GM18517 (cell line): ENCODE measurements around the gene IL22RA2.
"Not testable (repeated sequence)": the region's sequence is repeated elsewhere in the genome, so short reads cannot be mapped to it uniquely, and the experiment has no call there.

ENCODE experiments used
- ATAC-seq: cut with Tn5 transposase; IDR thresholded peaks from one replicate; pipeline ENCODE4 v1.9.1; 2021; ENCODE audit warnings: mild to moderate bottlenecking, moderate library complexity; ENCODE audit not compliant: unreplicated experiment

The IL22RA2 gene, protein sequence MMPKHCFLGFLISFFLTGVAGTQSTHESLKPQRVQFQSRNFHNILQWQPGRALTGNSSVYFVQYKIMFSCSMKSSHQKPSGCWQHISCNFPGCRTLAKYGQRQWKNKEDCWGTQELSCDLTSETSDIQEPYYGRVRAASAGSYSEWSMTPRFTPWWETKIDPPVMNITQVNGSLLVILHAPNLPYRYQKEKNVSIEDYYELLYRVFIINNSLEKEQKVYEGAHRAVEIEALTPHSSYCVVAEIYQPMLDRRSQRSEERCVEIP

DNA sequence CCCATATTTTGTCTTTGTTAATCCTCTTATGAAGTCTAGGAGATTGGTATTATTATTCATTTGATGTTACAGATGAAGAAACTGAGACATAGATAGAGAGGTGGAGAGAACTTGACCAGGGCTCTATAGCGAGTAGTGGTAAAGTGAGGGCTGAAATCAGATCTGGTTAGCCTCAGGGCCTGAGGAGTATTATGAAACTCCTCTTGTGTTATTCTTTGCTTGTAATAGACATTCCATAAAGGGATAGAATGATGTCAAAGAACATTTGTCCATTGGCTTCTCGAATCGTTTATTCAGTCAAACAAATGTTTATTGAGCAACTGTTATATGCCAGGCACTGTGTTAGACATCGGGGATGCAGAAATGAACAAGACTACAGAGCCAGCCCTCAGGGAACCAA lies at the start of gene IL22RA2:
TSS of gene IL22RA2 (minus strand) at position 144 of the 400 bp plus-strand sequence. CDS start 11,895 bp downstream, outside the sequence.
- no peak for ATAC-seq

DNA sequence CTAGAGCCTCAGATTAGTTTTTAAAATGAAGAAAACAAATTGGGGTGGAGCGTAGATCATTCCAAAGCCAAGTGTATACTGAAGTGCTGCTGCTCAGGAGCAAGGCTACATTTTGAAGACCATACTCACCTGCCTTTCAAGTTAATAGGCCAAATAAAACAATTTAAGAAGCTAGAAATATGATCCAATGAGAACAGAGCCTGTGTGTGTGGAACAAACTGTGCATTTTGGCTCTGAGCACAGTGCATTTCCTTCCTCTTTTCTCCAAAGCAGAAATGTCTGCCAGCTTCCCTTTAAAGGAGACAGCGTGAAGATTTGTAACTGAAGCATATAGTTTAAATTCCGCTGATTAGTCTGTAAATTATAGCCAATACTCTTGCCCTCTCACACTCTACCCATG lies 48.9 kb upstream of the IL22RA2 start:
- no peak for ATAC-seq

DNA sequence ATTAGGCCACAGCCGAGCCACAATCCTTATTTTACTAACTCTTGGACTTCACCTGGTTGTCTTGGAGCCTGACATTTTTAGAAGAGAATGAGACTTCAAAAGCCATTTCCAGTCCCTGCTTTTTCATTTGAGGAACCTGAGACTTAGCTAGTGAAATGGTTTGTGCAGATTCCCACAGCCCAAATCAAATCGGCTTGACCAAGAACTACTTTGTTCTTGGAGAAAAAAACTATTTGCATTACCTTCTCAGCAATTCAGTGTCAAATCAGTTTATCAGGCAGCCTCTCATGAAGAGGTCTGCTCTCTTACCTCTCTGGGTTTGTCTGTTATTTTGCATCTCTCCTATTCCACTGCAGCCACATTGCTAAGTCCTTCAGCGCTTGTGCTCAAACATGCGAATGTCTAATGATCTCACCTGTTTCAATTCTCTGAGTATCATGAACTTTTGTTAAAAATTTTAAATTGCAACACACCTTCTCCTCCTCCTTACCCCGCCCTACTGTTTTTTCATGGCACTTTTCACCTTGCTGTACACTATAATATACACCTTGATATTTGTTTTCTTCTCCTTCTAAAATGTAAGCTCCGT lies 46.3 kb upstream of the IL22RA2 start:
- no peak for ATAC-seq

DNA sequence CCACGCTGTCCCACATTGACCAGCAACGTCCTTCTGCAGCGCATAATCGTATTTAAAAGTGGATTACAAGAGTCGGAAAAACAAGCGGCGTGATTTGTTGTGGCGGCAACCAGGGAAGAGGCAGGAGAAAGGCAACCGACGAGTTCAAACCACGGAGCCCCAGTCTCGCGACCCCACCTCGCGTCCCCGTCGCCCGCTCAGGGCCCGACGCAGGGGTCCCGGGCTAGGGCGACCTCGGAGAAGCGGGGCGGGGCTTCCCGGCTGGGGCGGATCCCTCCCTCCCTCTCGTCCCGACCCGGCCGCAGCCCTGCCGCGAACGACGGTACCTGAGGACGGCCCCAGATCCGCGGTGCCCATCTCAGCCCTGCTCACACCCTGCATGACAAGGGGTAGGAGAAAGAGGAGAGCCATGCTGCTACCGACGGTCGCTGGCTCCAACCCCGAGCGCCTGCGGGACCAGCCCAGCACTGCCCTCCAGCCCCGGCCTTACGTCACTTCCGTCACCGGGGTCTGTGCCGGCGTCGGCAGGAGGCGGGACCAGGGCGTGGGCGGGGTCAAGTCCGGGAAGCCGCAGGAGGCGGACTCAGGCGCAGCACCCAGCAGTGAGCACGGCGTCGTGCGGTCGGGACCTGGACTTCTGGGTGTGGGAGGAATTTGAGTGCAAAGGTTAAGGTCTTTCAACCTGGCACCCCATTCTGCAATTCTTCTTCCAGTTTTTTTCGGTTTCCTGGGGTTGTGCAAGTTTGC lies 45.6 kb upstream of the IL22RA2 start, which contains the start of gene IFNGR1:
TSS of gene IFNGR1 (minus strand) at position 469 of the 747 bp plus-strand sequence. CDS start at position 411, 58 bp downstream.
- ATAC-seq, result peak; percentile 87

DNA sequence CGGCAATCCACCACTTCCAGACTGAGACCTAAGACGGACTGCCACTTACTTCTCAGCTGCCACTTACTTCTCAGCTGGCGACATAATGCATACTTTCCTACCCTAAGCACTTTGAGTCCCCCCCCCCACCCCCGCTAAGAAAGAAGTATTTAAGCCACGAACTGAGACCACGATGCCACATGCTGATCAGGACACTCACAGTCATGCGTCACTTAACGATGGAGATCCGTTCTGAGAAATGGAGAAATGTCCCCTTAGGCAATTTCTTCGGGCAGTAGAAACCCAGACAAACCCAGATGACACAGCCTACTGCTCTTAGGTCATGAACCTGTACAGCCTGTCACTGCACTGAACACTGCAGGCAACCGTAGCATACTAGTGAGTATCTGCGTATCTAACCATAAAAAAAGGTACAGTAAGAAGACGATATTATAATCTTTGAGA lies 45.1 kb upstream of the IL22RA2 start:
- peak; percentile 48 for ATAC-seq

DNA sequence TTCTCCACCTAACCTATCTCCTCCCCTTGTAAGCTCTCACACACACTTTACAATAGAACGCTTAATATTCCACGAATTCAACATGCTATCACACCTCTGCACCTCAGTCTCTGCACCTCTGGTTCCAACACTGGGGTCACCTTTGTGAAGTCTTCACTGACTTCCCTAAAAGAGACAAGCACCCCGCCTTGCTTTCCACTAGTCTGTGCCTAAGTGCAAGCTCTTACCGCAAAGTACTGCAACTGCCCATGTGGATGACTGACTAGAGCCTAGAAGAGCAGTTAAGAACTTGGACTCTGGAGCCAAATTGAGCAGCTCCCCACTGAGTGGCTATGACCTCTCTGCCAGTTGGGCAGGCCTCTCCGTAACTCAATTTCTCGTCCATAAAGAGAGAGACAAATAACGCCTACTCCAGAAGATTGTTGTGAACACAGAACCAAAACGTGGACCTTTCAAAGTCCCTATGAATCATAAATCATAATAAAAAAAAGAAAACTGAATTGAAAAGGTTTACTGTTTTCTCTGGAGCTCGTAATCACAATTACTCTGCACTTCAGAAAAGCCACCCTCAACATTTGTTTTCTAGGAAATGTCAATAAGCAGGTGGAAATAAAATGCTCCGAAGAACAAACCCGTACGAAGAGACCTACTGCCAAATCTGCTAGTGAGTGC lies 44.5 kb upstream of the IL22RA2 start:
- ATAC-seq, result no peak

DNA sequence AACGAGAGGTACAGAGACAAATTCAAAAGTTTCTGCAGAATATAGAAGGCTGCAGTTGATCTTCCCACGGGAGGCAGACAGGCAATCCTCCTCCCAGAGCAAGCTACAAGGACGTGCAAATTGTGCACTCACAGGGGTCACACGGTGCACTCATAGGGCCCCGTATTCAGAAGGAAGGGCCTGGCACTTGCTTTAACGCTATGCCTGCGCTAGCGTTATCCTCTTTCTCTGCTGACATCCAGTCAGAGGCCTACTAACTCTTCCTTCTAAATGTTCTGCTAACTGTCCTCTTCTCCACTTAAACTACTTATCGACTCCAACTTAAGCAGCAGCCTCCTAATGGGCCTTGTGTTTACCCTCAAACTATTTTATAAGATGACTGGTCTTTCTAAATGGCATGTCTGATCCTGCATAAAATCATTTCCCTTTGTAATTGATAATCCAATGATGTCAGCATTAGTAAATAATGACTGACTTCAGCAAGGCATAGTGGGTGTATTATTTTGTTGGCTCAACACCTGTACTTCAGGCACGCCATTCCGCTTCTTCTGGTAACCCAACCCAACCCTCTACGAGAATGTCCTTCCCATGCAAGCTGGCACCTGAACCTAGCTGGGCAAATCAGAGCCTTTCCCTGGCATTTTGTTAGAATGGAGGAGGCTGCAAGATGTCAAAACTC lies 43.6 kb upstream of the IL22RA2 start:
- ATAC-seq, result no peak

DNA sequence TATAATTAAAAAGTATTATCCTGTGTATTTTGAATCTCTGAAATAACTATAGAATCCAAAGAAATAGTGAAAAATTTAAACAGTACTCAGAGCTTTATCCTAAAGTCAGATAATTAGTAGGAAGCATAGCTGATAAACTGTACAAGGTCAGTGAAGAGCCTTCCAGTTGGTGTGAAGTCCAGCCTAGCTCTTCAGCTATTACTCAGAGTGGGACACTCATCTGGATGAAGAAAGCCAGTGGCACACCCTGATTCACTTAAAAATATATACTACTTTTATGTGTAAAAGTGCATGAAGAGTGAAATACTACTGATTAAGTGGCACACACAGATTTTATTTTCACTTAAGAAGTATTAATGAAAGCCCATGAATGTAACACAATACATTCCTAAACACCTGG lies 42.7 kb upstream of the IL22RA2 start:
- ATAC-seq, result no peak

DNA sequence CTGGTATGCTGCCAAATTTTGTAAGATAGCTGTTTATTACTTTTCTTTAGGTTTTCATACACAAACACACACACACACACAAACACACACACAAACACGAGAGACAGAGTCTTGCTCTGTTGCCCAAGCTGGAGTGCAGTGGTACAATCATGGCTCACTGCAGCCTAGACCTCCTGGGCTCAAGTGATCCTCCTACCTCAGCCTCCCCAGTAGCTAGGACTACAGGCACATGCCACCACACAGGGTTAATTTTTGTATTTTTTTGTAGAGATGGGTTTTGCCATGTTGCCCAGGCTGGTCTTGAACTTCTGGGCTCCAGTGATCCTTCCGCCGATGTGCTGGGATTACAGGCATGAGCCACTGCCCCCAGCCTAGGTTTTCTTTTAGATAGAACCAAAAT lies 42.2 kb upstream of the IL22RA2 start:
- not testable (repeated sequence) for ATAC-seq

DNA sequence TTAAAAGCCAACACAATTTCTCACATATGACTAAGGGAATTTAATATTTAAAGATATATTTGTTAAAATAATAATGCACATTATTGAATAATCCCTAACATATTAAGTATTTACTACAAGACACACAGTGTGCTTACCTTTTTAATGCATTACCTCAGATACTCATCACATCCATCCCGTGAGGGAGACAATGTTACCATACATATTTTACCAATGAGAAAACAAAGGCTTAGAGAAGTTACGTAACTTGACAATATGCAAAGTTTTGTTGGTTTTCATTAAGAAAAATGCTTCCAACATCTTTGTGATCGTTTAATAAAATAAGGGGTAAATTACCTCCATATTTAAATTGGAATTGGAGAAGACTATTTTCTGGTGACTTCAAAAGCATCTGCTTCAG lies 41.5 kb upstream of the IL22RA2 start:
- no peak for ATAC-seq

DNA sequence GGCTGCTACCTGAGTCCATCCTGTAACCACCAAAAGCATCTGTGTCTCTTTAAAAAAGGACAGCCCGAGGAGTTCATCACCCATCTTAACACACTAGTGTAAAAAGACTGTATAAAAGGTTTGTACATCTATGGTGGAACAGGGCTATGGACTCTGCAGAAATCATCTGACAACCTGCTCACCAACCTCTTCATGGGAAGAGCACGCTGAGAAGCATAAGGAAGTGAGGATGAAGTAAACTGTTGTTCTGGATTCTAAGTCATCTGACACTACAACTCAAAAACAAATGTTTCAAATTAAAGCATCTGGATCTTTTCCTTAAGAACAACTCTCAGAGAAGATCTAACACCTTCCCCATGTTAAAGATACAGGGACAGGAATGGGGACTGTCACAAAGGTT lies 40.4 kb upstream of the IL22RA2 start:
- no peak for ATAC-seq

DNA sequence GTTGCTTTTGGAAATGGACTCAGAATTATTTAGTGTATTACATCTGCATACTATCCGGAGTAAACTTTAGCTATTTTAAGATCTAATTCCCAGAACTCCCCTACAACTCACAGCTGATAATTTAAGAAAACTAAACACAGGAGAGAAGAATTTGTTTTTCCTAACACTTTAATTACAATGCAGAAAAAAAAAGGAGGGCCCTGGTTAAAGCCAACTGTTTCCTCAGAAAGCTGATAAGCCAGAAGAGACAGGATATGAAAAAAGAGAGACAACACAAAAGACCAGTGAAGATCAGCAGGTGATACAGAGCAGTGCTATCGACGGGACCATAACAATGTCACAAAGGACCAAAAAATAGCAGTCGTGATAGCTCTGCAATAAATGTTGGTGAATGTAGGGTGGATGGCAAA lies 39.9 kb upstream of the IL22RA2 start:
- ATAC-seq, result no peak

DNA sequence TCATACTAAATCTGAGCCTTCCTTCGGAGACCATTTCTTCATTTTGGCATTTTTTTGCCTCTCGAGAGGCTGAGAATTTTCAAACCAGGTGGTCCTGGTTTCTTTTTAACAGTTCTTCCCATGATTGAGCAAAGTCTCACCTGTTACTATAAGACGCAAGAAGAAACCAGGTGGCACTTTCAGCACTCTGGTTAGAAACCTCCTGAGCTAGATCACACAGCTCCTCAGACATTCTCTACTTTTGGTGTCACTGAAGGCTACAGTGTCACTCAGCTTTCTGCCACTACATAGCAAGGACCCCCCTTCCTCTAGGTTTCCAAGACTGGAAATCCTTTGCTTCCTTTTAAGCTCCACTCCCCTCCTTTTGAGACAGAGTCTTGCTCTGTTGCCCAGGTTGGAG lies 38.5 kb upstream of the IL22RA2 start:
- ATAC-seq, result no peak

DNA sequence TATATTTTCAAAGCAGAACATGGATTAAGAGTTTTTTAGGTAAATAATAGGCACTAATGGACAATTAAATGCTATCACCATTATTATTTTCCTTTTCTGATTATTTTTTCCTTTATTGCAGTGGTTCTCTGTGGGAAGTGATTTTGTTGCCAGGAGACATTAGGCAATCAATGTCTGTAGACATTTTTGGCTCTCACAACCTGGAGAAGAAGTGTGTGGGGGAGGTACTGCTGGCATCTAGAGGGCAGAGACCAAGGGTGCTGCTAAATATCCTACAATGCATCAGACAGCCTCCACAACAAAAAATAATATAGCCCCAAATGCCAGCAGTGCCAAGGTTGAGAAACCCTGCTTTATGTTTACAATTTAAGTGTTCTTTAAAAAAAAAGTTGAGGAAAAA lies 37.5 kb upstream of the IL22RA2 start:
- no peak for ATAC-seq

DNA sequence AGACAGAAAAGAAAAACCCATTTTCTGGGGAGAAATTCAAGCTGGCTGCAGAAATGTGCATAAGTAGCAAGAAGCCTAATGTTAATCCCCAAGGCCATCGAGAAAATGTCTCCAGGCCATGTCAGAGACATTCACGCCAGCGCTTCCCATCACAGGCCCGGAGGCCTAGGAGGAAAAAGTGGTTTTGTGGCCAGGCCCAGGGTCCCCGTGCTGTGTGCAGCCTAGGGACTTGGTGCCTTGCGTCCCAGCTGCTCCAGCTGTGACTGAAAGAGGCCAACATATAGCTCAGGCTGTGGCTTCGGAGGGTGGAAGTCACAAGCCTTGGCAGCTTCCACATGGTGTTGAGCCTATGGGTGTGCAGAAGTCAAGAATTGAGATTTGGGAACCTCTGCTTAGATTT lies 34.8 kb upstream of the IL22RA2 start:
- no peak for ATAC-seq

DNA sequence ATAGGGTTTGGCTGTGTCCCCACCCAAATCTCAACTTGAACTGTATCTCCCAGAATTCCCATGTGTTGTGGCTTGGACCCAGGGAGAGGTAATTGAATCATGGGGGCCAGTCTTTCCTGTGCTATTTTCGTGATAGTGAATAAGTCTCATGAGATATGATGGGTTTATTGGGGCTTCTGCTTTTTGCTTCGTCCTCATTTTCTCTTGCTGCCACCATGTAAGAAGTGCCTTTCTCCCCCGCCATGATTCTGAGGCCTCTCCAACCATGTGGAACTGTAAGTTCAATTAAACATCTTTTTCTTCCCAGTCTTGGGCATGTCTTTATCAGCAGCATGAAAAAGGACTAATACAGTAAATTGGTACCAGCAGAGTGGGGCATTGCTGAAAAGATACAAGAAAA lies 34.0 kb upstream of the IL22RA2 start:
- not testable (repeated sequence) for ATAC-seq

DNA sequence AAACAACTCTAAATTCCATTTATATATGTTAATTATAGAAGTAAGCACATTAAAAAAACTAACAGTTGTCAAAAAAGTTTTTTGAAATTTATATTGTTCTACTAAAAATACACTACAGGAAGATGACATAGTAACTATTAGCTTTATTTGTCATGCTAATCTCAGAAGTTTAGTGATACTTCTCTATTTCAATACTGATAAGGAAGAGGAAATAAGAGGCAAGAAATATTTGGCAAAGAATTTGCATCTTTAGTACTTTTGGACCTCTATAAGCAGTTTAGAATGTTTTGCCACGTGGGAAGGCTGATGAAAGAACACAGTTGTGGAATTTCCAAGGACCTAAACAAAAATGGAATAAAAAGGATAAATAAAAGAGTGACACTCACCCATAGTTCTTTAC lies 33.1 kb upstream of the IL22RA2 start:
- no peak for ATAC-seq

DNA sequence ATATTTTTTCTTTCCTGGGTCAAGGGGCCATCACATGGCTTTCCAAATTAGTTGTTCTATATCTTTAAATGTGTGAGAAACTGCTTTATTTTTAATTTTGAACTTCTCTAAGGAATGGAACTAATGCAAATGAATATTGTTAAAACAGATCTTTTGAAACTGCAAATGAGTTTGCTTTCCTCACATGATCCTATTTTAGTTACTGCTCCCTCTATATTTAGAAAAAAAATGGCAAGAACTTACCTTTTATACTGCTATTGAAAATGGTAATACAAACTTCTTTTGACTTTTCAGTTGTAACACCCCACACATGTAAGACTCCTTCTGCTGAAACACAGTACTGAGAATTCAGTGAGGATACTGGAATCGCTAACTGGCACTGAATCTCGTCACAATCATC lies 29.8 kb upstream of the IL22RA2 start:
- no peak for ATAC-seq

DNA sequence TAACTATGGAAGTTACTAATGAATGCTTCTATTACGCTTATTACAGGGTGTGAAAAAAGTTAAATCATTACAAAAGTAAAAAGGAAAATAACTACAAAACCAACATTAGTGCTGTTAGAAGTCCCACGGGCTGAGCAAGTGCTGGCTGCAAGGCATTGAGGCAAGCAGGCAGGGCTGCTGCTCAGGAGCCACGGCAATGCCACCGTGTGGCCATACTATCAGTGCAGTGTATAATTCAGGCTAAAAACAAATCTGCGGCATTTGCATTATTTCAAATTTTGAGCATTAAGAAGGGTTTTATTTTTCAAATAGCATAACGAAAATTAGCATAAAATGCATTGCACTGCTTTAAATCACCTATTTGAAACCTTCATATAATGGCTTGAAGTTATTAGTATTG lies 28.6 kb upstream of the IL22RA2 start:
- ATAC-seq, result no peak

DNA sequence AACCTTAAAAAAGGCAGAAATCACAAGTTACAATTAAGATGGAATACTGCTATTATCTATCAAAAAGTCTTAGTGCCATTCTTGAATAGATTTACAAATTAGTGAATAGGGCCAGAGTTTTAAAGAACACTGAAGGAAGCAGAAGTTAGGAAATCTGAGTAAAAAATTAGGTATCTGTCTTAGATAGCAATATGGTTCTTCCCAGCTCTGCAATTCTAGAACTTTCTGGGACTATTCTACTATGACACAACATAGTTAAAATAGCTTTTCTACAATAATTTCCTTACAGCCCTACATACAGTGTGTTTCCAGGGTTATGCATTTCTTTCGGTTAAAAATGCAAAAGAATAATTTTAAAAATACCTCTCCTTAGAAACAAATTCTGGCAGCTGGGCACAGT lies 27.6 kb upstream of the IL22RA2 start:
- no peak for ATAC-seq

DNA sequence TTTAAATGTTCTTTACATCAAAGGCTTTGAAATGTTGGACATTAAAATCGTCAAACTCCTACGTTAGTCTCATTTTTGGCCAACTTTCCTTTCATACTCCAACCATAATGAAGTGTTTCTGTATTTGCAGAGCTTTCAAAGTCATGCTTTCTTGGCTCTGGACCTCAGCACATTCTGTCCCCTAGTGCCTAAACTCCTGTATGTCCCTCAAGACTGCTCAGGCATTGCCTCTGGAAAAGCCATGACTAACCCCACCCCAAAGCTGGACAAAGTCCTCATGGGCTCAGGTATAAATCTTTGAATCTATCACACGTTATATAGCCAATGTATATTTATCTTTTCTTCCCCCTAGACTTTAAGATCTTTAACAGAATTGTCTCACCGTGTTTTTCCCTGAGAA lies 26.8 kb upstream of the IL22RA2 start:
- no peak for ATAC-seq
